Measurements from ENCODE around the gene RASSF3.

DNA sequence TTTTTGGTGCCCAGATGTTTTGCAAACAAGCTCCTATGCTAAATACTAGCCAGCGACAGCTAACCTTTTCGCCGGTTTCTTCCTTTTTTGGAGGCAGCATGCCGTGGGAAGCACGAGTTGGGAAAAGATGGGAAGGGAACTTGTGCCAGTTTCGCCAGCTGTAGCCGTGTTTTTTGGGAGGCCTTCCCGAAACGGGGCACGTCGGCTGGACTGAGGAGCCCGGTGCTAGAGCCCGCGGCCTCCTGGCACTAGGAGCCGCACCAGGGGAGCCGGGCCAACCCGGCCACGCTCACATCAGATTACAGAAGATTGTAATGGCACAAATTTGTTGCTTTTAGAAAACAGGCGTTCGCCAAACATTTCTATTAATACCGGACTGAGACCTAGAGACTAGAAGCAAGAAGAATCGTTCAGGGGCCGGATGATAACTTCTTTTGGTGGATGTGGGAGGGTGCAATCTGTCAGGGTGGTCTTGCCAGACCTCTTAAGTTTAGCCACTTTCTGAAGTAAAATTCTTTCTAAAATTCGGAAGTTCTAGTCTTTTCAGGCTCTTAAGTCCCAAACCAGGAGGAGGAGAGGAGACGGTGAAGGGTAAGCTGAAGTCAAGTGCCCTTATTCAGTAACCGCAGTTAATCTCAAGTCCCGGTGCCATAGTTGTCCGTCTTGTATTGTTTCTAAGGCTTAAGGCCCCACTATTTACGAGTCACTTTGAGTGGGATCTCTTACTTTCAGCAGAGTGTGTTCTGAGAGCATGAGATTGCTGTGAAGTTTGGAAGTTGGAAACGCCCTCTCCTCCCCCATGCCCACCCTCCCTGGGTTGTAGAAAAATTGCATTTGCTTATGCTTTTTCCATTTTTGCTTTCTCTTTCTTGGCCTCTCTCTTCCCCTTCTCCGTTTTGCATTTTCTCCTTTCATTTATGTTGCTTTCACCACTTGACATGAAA is 1.3 kb downstream of the RASSF3 start:
- TF ChIP-seq CTCF (IDR thresholded peaks at IDR 0.05) (no peak), SIN3A (IDR thresholded peaks at IDR 0.05; ENCODE audit: borderline replicate concordance, insufficient read depth, low read depth, low read length) (no peak)

All from Panc1 (cell line).